ENCODE measurements around the gene ATP6V1G2. TPM values are rescaled to one million over a fixed set of nuclear protein-coding genes. Genes with fewer than 3 reads are reported as not detected.

ATP6V1G2 gene
- total RNA-seq, 1 donor from 2014 or later, result 0.26 TPM

DNA sequence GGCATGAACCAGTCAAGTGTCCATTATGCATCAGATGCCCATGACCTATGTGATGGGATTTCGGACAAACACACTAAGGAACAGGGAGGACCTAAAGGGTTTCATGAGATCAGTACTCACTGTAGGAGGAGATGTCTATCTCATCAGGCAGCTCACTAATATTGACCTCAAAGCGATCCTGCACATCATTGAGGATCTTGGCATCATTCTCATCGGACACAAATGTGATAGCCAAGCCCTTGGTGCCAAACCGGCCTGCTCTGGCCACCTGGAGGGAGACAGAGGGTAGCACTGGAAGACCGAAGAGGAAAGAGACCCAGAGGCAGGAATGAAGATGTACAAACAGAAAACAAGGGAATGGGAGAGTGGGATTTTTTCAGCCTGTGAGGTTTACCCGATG, 15.7 kb downstream of the ATP6V1G2 start:
- Histone ChIP-seq H3K27me3 (ENCODE audit: control insufficient read depth, insufficient read depth, low read length) (no peaks in the 10 kb centered on the region), H3K36me3 (ENCODE audit: control insufficient read depth, insufficient read depth, low read length) (peaks cover 36% of the 10 kb centered on the region), H3K4me3 (ENCODE audit: low read depth, low read length) (no peak overlapping the region)
- TF ChIP-seq, protein P1, sequence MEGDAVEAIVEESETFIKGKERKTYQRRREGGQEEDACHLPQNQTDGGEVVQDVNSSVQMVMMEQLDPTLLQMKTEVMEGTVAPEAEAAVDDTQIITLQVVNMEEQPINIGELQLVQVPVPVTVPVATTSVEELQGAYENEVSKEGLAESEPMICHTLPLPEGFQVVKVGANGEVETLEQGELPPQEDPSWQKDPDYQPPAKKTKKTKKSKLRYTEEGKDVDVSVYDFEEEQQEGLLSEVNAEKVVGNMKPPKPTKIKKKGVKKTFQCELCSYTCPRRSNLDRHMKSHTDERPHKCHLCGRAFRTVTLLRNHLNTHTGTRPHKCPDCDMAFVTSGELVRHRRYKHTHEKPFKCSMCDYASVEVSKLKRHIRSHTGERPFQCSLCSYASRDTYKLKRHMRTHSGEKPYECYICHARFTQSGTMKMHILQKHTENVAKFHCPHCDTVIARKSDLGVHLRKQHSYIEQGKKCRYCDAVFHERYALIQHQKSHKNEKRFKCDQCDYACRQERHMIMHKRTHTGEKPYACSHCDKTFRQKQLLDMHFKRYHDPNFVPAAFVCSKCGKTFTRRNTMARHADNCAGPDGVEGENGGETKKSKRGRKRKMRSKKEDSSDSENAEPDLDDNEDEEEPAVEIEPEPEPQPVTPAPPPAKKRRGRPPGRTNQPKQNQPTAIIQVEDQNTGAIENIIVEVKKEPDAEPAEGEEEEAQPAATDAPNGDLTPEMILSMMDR (IDR thresholded peaks at IDR 0.05; ENCODE audit: insufficient read depth, low read length, severe bottlenecking), result no peak
- DNase-seq (ENCODE audit: low read depth), result no peak
- FAIRE-seq, result no peak

DNA sequence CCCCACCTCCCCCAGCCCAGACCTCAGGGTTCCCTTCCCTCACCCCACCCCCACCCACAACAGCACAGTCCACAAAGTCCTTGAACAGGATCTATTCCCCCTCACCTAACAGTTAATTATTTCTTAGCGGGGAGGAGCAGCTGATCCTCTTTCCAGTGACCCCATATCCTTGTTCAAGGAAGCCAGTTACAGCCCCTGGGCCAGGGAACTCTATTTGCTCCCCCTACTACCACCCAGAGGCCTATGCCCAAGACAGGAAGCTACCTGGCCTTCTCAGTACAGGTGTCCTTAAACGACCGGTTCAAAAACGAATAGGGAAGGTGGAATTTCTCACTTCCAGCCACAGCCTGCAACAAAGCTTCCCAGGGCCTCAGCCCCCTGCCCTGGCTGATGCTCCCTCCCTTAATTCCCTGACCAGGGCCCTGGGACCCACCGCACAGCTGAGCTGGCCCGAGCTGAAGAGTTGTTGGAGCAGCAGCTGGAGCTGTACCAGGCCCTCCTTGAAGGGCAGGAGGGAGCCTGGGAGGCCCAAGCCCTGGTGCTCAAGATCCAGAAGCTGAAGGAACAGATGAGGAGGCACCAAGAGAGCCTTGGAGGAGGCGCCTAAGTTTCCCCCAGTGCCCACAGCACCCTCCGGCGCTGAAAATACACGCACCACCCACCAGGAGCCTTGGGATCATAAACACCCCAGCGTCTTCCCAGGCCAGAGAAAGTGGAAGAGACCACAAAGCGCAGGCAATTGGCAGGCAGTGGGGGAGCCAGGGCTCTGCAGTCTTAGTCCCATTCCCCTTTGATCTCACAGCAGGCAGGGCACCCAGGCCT, 16.9 kb downstream of the ATP6V1G2 start:
- peaks cover 26% of the 10 kb centered on the region for H3K36me3 ChIP-seq (ENCODE audit: control insufficient read depth, insufficient read depth, low read length)
- no peaks in the 10 kb centered on the region for H3K27me3 ChIP-seq (ENCODE audit: control insufficient read depth, insufficient read depth, low read length)
- H3K4me3 ChIP-seq (ENCODE audit: low read depth, low read length), result no peak overlapping the region
- FAIRE-seq (no peak), DNase-seq (ENCODE audit: low read depth) (no peak)
- TF ChIP-seq, protein P1 (IDR thresholded peaks at IDR 0.05; ENCODE audit: insufficient read depth, low read length, severe bottlenecking), result no peak

DNA sequence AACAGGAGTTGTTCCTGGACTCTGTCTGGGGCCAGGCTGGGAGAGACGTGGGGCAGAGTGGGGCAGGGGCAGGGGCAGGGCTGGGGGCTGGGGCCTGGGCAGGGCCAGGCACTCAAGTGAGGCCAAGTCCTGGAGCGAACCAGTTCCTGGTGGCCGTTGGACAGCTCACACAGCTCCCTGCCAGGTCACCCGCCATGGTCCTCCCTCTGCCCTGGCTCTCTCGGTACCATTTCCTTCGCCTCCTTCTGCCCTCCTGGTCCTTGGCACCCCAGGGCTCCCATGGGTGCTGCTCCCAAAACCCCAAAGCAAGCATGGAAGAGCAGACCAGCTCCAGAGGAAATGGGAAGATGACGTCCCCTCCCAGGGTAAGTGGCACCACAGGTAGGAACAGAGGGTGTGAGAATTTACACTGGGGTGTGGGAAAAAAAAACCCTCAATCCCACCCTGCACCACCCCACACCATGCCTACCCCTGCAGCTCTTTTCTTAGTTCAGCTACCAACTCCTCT, 17.5 kb downstream of the ATP6V1G2 start, which contains the start of gene MCCD1:
TSS of gene MCCD1 (plus strand) at position 142 of the 508 bp plus-strand sequence. CDS start at position 195, 53 bp downstream.
- no peaks in the 10 kb centered on the region for H3K27me3 ChIP-seq (ENCODE audit: control insufficient read depth, insufficient read depth, low read length)
- DNase-seq (ENCODE audit: low read depth) (no peak), FAIRE-seq (no peak)
- TF ChIP-seq, protein P1 (IDR thresholded peaks at IDR 0.05; ENCODE audit: insufficient read depth, low read length, severe bottlenecking), result no peak
- H3K4me3 ChIP-seq (ENCODE audit: low read depth, low read length), result no peak within 1 kb of the TSS
- peaks cover 21% of the 10 kb centered on the region for H3K36me3 ChIP-seq (ENCODE audit: control insufficient read depth, insufficient read depth, low read length)

DNA sequence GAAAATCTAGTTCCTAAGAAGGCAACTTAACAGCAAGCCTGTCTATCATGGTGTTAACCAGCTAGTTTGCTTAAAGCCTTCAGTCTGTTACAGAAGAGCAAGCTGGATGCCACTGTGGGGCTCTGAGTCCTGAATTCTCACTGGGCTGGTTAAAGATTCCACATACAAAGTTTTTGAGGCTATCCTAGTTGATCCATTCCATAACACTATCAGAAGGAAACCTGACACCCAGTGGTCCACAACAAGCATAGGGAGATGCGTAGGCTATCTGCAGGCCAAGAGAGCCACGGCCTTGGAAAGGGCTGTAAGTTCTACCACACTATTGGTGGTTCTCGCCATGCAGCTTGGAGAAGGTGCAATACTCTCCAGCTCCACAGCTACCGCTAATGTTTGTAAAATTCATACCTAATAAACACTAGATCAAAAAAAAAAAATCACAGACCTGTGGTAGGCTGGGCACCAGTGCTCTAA, 18.1 kb downstream of the ATP6V1G2 start:
- FAIRE-seq (no peak), DNase-seq (ENCODE audit: low read depth) (no peak)
- Histone ChIP-seq H3K4me3 (ENCODE audit: low read depth, low read length) (no peak overlapping the region), H3K27me3 (ENCODE audit: control insufficient read depth, insufficient read depth, low read length) (no peaks in the 10 kb centered on the region), H3K36me3 (ENCODE audit: control insufficient read depth, insufficient read depth, low read length) (peaks cover 18% of the 10 kb centered on the region)
- TF ChIP-seq, protein P1 (IDR thresholded peaks at IDR 0.05; ENCODE audit: insufficient read depth, low read length, severe bottlenecking), result no peak

DNA sequence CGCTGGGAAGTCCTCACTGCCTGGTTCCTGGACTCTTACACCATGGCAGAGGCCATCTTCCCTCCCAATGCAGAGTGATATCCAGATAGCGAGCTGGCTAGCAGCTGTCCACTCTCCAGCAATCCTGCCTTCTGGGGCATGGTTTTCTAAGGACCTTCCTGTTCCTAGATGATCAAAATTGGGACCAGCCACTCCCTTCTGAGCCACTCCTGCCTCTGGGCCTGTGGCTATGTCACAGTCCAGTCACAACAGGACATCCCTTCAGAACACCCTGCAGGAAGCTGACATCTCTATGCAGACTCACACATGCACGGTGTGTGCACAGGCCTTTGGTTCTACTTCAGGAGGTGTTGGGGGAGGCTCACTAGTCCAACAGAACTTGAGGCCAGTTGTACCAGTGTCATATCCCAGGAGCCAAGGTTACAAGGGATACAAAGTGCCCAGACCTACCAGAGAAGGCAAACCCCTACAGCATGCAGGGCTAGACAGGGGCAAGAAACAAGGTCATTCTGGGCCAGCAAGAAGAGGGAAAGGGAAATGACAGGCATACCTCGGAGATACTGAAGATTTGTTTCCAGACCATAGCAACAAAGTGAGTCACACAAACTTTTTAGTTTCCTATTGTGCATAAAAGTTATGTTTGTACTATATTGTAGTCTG, 20.3 kb downstream of the ATP6V1G2 start:
- FAIRE-seq (no peak), DNase-seq (ENCODE audit: low read depth) (peak; percentile 43)
- H3K36me3 ChIP-seq (ENCODE audit: control insufficient read depth, insufficient read depth, low read length), result peaks cover 5% of the 10 kb centered on the region
- H3K4me3 ChIP-seq (ENCODE audit: low read depth, low read length), result no peak overlapping the region
- TF ChIP-seq, protein P1 (IDR thresholded peaks at IDR 0.05; ENCODE audit: insufficient read depth, low read length, severe bottlenecking), result no peak
- no peaks in the 10 kb centered on the region for H3K27me3 ChIP-seq (ENCODE audit: control insufficient read depth, insufficient read depth, low read length)

Data from bronchial epithelial cell (primary cell).